ENCODE measurements around the gene OR52E1. TPM values are rescaled to one million over a fixed set of nuclear protein-coding genes. Genes with fewer than 3 reads are reported as not detected.

OR52E1 gene
- total and polyA plus RNA-seq, 9 of the 15 experiments (the other 6 are each of a cell fraction or from before 2014, with no cell fraction given) = not detected

- TF ChIP-seq ARID4B (CRISPR knock-in tag; IDR thresholded peaks at IDR 0.05) = no peak
- TF ChIP-seq, protein P1, sequence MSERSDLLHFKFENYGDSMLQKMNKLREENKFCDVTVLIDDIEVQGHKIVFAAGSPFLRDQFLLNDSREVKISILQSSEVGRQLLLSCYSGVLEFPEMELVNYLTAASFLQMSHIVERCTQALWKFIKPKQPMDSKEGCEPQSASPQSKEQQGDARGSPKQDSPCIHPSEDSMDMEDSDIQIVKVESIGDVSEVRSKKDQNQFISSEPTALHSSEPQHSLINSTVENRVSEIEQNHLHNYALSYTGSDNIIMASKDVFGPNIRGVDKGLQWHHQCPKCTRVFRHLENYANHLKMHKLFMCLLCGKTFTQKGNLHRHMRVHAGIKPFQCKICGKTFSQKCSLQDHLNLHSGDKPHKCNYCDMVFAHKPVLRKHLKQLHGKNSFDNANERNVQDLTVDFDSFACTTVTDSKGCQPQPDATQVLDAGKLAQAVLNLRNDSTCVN (CRISPR knock-in tag; IDR thresholded peaks at IDR 0.05) = no peak
- 0 out of 2 replicates have a peak, but pooled peaks have one; percentile 52 for TF ChIP-seq MTA1 (IDR thresholded peaks at IDR 0.05; ENCODE audit: borderline replicate concordance)
- peak in 1 of 2 experiments; percentile 65; a peak in 1 of 4 replicates for TF ChIP-seq HDAC1 (IDR thresholded peaks at IDR 0.05)
- TF ChIP-seq MCM3 (IDR thresholded peaks at IDR 0.05) = no peak
- no peak for TF ChIP-seq CBFB (CRISPR knock-in tag; IDR thresholded peaks at IDR 0.05)
- TF ChIP-seq CTBP1 (IDR thresholded peaks at IDR 0.05; ENCODE audit: borderline replicate concordance) = peak; percentile 50; the same call in 1 of the 2 replicates
- TF ChIP-seq STAT5B (CRISPR knock-in tag; IDR thresholded peaks at IDR 0.05) = no peak
- TF ChIP-seq NCOR1 (IDR thresholded peaks at IDR 0.05) = peak; percentile 46; the same call in 1 of the 2 replicates
- TF ChIP-seq JUND (IDR thresholded peaks at IDR 0.05; ENCODE audit: borderline replicate concordance, low read depth, low read length) = peak; percentile 92
- peak; percentile 93 for TF ChIP-seq JUND (tag; IDR thresholded peaks at IDR 0.05; ENCODE audit: borderline replicate concordance, low read depth, low read length)
- no peak for TF ChIP-seq SAFB (IDR thresholded peaks at IDR 0.05; ENCODE audit: borderline replicate concordance, low read depth, low read length)
- TF ChIP-seq SMARCA4 (IDR thresholded peaks at IDR 0.05) = peak; percentile 79
- TF ChIP-seq KLF16 (IDR thresholded peaks at IDR 0.05) = peak; percentile 27; the same call in 1 of the 2 replicates
- TF ChIP-seq ZNF609 (CRISPR knock-in tag; IDR thresholded peaks at IDR 0.05; ENCODE audit: borderline replicate concordance) = no peak
- TF ChIP-seq SP2 (IDR thresholded peaks at IDR 0.05; ENCODE audit: extremely low read depth, low read depth, low read length, poor library complexity, severe bottlenecking) = no peak
- TF ChIP-seq KDM1A (IDR thresholded peaks at IDR 0.05) = peak; percentile 74 to 78
- peak; percentile 50; the same call in 1 of the 2 replicates for TF ChIP-seq TAL1 (IDR thresholded peaks at IDR 0.05)
- no peak for TF ChIP-seq BRCA1 (IDR thresholded peaks at IDR 0.05)
- no peak for TF ChIP-seq BRCA1 (CRISPR knock-in tag; IDR thresholded peaks at IDR 0.05)
- no peak for TF ChIP-seq ZNF668 (CRISPR knock-in tag; IDR thresholded peaks at IDR 0.05)
- no peak for TF ChIP-seq SNRNP70 (optimal IDR thresholded peaks at IDR 0.05; ENCODE audit: low read depth, low read length)
Measured at GRCh38 chr11:5107285-5107684, 37.9 kb downstream of the OR52E1 start (continued).
